Measurements from ENCODE around the gene PIGA. TPM values are rescaled to one million over a fixed set of nuclear protein-coding genes. Genes with fewer than 3 reads are reported as not detected.

PIGA gene
- total RNA-seq, 2 donors from 2014 or later, result 12.6 to 21.6 TPM

DNA sequence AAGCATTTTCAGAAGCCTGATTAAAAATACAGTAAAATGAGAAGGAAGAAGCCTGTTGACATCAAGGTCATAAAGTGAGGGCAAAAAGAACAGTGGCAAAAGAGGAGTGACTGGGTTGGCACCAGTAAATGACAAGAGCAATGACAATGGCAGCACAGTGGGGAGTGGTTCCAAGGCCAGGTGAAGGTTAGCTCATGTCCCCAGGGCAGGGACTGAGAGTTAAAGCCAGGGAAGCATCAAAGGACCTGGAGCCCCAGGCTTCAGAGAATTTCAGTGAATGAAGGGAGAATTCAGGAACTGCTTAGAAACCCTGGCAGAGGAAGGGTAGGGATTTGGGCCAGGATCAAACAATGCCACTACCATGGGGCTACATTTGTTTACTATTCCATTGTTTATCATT, 8.8 kb upstream of the PIGA start:
- no peak for TF ChIP-seq CTCF (conservative IDR thresholded peaks at IDR 0.05)
- Histone ChIP-seq H3K27ac (ENCODE audit: low read depth, low read length) (no peak overlapping the region), H3K4me3 (ENCODE audit: low read length) (no peak overlapping the region), H3K9ac (ENCODE audit: extremely low read depth, low read length, poor library complexity, severe bottlenecking) (no peak overlapping the region), H3K9me3 (ENCODE audit: control insufficient read depth, low read length) (no peaks in the 10 kb centered on the region), H3K27me3 (ENCODE audit: control insufficient read depth, insufficient read depth, low read length, poor library complexity, severe bottlenecking) (no peaks in the 10 kb centered on the region), H3K36me3 (ENCODE audit: control insufficient read depth, insufficient read depth, low read length) (no peaks in the 10 kb centered on the region), H3K4me1 (ENCODE audit: control insufficient read depth, insufficient read depth, low read length) (no peaks in the 10 kb centered on the region)
- Mint-ChIP-seq H3K36me3 (ENCODE audit: low read depth) (no peaks in the 10 kb centered on the region), H3K4me1 (no peaks in the 10 kb centered on the region), H3K27ac (no peak overlapping the region), H3K4me3 (no peak overlapping the region), H3K9me3 (no peaks in the 10 kb centered on the region), H3K27me3 (ENCODE audit: insufficient read depth) (peaks cover 34% of the 10 kb centered on the region)
- DNase-seq, result peak; percentile 53

- Histone ChIP-seq H3K36me3 (ENCODE audit: control insufficient read depth, insufficient read depth, low read length) (no peaks in the 10 kb centered on the region), H3K27me3 (ENCODE audit: control insufficient read depth, insufficient read depth, low read length, poor library complexity, severe bottlenecking) (peaks cover 10% of the 10 kb centered on the region), H3K9ac (ENCODE audit: extremely low read depth, low read length, poor library complexity, severe bottlenecking) (no peak overlapping the region), H3K4me1 (ENCODE audit: control insufficient read depth, insufficient read depth, low read length) (no peaks in the 10 kb centered on the region), H3K9me3 (ENCODE audit: control insufficient read depth, low read length) (no peaks in the 10 kb centered on the region), H3K27ac (ENCODE audit: low read depth, low read length) (no peak overlapping the region), H3K4me3 (ENCODE audit: low read length) (no peak overlapping the region)
- H3K4me1 Mint-ChIP-seq, result no peaks in the 10 kb centered on the region
- no peak overlapping the region for H3K4me3 Mint-ChIP-seq
- DNase-seq, result no peak
- no peaks in the 10 kb centered on the region for H3K36me3 Mint-ChIP-seq (ENCODE audit: low read depth)
- WGBS, 2 experiments (ENCODE audit: insufficient coverage in 1 of 2, insufficient read length in 1 of 2), result 85 to 86% methylated on average over 1 to 5 of the region's 5 CpGs
- H3K27me3 Mint-ChIP-seq (ENCODE audit: insufficient read depth), result peaks cover 36% of the 10 kb centered on the region
- no peak overlapping the region for H3K27ac Mint-ChIP-seq
- H3K9me3 Mint-ChIP-seq, result no peaks in the 10 kb centered on the region
- TF ChIP-seq CTCF (conservative IDR thresholded peaks at IDR 0.05), result no peak
Observed at GRCh38 chrX:15343075-15343476, 7.8 kb upstream of the PIGA start.

- Mint-ChIP-seq H3K27me3 (ENCODE audit: insufficient read depth) (peaks cover 36% of the 10 kb centered on the region), H3K9me3 (no peaks in the 10 kb centered on the region), H3K4me1 (no peaks in the 10 kb centered on the region), H3K27ac (no peak overlapping the region), H3K36me3 (ENCODE audit: low read depth) (no peaks in the 10 kb centered on the region), H3K4me3 (no peak overlapping the region)
- H3K9me3 ChIP-seq (ENCODE audit: control insufficient read depth, low read length), result no peaks in the 10 kb centered on the region
- no peak overlapping the region for H3K27ac ChIP-seq (ENCODE audit: low read depth, low read length)
- no peak overlapping the region for H3K9ac ChIP-seq (ENCODE audit: extremely low read depth, low read length, poor library complexity, severe bottlenecking)
- no peak overlapping the region for H3K4me3 ChIP-seq (ENCODE audit: low read length)
- WGBS, 2 experiments (ENCODE audit: insufficient coverage in 1 of 2, insufficient read length in 1 of 2), result 90% methylated on average over 2 of the region's 2 CpGs; no CpG with 5 or more reads in 1 of the 2 experiments
- no peaks in the 10 kb centered on the region for H3K36me3 ChIP-seq (ENCODE audit: control insufficient read depth, insufficient read depth, low read length)
- no peak for DNase-seq
- H3K4me1 ChIP-seq (ENCODE audit: control insufficient read depth, insufficient read depth, low read length), result no peaks in the 10 kb centered on the region
- peaks cover 24% of the 10 kb centered on the region for H3K27me3 ChIP-seq (ENCODE audit: control insufficient read depth, insufficient read depth, low read length, poor library complexity, severe bottlenecking)
- no peak for TF ChIP-seq CTCF (conservative IDR thresholded peaks at IDR 0.05)
Observed at GRCh38 chrX:15340867-15341266, 5.5 kb upstream of the PIGA start.

All from endodermal cell (in vitro differentiated cells).